SU-DHL-6 (cell line): Measurements from ENCODE around the gene FGF8.

Experiments
- H2AFZ ChIP-seq: fragments of 200-600 bp; sonication (generic); 2 replicates; pipeline ENCODE4 v1.6.1; 2014; ENCODE audit warnings: low read depth, mild to moderate bottlenecking, moderate library complexity, mixed read lengths, antibody characterized with exemption, low read length; ENCODE audit not compliant: severe bottlenecking
- H3F3A ChIP-seq: fragments of 200-600 bp; shearing (Covaris generic); 2 replicates; pipeline ENCODE4 v1.6.0; 2016; ENCODE audit warnings: antibody characterized with exemption, mild to moderate bottlenecking; ENCODE audit not compliant: insufficient read depth
- H3K27ac ChIP-seq: fragments of 200-600 bp; sonication (generic); 2 replicates; pipeline ENCODE4 v1.5.1; 2016; ENCODE audit warnings: low read depth, mild to moderate bottlenecking, low read length, moderate library complexity, mixed read lengths
- H3K27me3 ChIP-seq: fragments of 200-600 bp; sonication (generic), shearing (Covaris generic); 2 replicates; pipeline ENCODE4 v1.6.0; 2014; ENCODE audit warnings: mild to moderate bottlenecking, low read length
- H3K36me3 ChIP-seq: fragments of 200-600 bp; sonication (generic); 2 replicates; pipeline ENCODE4 v1.6.1; 2014; ENCODE audit warnings: mild to moderate bottlenecking, low read length, mixed read lengths
- H3K4me2 ChIP-seq: fragments of 300-600, 200-600 bp; shearing (Covaris generic), sonication (generic); 2 replicates; pipeline ENCODE4 v1.6.0; 2014; ENCODE audit warnings: low read length, low read depth, mild to moderate bottlenecking; ENCODE audit not compliant: poor library complexity, severe bottlenecking
- H3K4me3 ChIP-seq: fragments of 200-600 bp; sonication (generic); 2 replicates; pipeline ENCODE4 v1.5.1; 2014; ENCODE audit warnings: antibody characterized with exemption, low read length, mild to moderate bottlenecking, mixed read lengths; ENCODE audit not compliant: insufficient read depth, poor library complexity, severe bottlenecking
- H3K79me2 ChIP-seq: fragments of 200-600 bp; sonication (generic); 2 replicates; pipeline ENCODE4 v1.6.1; 2014; ENCODE audit warnings: mild to moderate bottlenecking, low read length, moderate library complexity; ENCODE audit not compliant: insufficient read depth
- H3K9ac ChIP-seq: fragments of 200-600 bp; sonication (generic); 2 replicates; pipeline ENCODE4 v1.7.0; 2014; ENCODE audit warnings: mild to moderate bottlenecking, low read length
- H3K9me2 ChIP-seq: fragments of 200-600 bp; sonication (generic); replicated peaks from 2 replicates; pipeline ENCODE4 v1.6.1; 2014; ENCODE audit warnings: low read length; ENCODE audit not compliant: insufficient read depth
- H3K9me3 ChIP-seq: fragments of 200-600 bp; sonication (generic); 2 replicates; pipeline ENCODE4 v1.6.1; 2014; ENCODE audit warnings: low read length, mixed read lengths; ENCODE audit not compliant: insufficient read depth
- H4K20me1 ChIP-seq: fragments of 200-600 bp; sonication (generic); 2 replicates; pipeline ENCODE4 v1.6.1; 2014; ENCODE audit warnings: low read depth, mild to moderate bottlenecking, antibody characterized with exemption, low read length, moderate library complexity, mixed read lengths
- CTCF ChIP-seq: fragments of 200-600 bp; sonication (generic); IDR thresholded peaks from one replicate; pipeline ENCODE4 v1.5.1; 2017; ENCODE audit warnings: antibody characterized with exemption, mild to moderate bottlenecking, low read length, moderate library complexity; ENCODE audit not compliant: insufficient read depth, poor library complexity, severe bottlenecking
- EZH2phosphoT487 ChIP-seq: fragments of 200-600 bp; sonication (generic), shearing (Covaris generic); conservative IDR thresholded peaks from 2 replicates; pipeline ENCODE4 v1.6.1; 2018; ENCODE audit warnings: mild to moderate bottlenecking, antibody characterized with exemption, low read length, moderate library complexity, mixed read lengths

Gene FGF8, protein sequence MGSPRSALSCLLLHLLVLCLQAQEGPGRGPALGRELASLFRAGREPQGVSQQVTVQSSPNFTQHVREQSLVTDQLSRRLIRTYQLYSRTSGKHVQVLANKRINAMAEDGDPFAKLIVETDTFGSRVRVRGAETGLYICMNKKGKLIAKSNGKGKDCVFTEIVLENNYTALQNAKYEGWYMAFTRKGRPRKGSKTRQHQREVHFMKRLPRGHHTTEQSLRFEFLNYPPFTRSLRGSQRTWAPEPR

DNA sequence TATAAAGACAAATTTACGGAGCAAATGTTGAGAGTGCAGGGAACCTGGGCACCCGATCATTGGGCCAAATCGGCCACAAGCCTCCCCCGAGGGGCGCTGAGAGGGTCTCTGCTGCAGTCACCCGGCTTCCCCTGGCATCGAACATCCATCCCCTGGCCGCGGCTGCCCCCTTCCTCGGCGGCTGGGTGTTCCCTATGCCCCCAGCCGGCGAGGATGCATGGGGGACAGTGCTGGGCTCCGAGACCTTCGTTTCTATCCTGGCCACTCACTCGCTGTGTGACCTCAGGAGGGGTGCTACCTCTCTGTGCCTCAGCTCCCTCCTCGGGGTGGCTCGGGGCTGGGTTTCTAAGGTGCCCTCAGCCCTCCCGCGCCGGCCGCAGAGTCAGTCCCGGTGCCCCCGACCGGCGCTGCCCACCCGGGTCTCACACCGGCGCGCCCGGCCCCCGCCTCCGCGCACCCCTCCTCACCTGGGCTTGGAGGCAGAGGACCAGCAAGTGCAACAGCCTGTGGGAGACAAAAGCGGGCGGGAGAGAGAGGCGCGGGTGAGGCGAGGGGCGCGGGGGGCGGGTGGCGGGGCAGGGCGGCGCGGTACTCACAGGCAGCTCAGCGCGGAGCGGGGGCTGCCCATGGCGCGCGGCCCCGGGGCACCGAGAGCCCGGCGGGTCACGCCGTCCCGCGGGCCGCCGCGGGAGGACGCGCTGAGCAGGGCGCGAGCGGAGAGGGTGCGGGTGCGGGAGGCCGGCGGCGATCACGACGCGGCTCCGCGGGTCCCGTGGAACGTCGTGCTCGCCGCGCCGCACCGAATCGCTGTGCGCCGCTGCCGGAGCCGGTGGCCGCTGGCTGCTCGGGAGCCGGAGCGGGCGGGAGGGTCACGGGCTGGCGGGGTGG lies at the start of gene FGF8:
Gene FGF8, minus strand, starts transcription at position 842 of the 888 bp plus-strand sequence. Its CDS starts 214 bp downstream, at position 628.
- Histone ChIP-seq H3K4me3 (no peak within 1 kb of the TSS), H3K27me3 (no peaks in the 10 kb centered on the region), H3F3A (no peaks in the 10 kb centered on the region), H3K36me3 (no peaks in the 10 kb centered on the region), H3K27ac (no peak within 1 kb of the TSS), H3K9me3 (no peaks in the 10 kb centered on the region), H3K9me2 (no peaks in the 10 kb centered on the region), H2AFZ (no peak within 1 kb of the TSS), H3K4me2 (no peak within 1 kb of the TSS), H4K20me1 (no peaks in the 10 kb centered on the region; the same call in 1 of the 2 replicates), H3K79me2 (no peaks in the 10 kb centered on the region), H3K9ac (no peak within 1 kb of the TSS)
- no peak for TF ChIP-seq CTCF
- no peak for TF ChIP-seq EZH2phosphoT487

DNA sequence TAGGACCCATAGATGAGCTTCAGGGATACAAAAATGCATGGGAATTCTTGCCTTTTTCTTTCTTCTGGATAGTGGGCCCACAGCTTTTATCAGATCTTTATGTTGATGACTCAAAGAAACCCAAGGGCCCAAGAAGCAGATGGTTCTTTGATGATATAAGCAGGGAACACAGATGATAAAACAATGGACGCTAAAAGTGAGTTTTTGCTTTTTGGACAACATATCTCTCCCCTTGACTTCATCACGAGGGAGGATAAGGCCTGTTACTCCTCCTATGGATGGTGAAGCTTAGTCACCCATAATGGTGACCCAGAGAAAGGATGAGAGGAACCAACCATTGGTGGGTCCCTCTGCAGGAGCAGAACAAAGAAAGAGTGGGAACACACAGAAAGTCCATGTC lies 48.8 kb upstream of the FGF8 start:
- TF ChIP-seq EZH2phosphoT487 (no peak), CTCF (no peak)
- no peaks in the 10 kb centered on the region for H3K79me2 ChIP-seq
- H3K27me3 ChIP-seq, result no peaks in the 10 kb centered on the region

GRCh38 chr10:101818872-101819633 lies 43.1 kb upstream of the FGF8 start:
- peak overlapping the region; percentile 73 for H3K4me2 ChIP-seq
- H3K4me3 ChIP-seq, result peak overlapping the region; percentile 52
- peaks cover 18% of the 10 kb centered on the region for H4K20me1 ChIP-seq
- H3K79me2 ChIP-seq, result peaks cover 41% of the 10 kb centered on the region
- no peaks in the 10 kb centered on the region for H3K9me3 ChIP-seq
- TF ChIP-seq EZH2phosphoT487, result no peak
- TF ChIP-seq CTCF, result no peak
- no peaks in the 10 kb centered on the region for H3K9me2 ChIP-seq
- H3K27me3 ChIP-seq, result no peaks in the 10 kb centered on the region
- H3K36me3 ChIP-seq, result no peaks in the 10 kb centered on the region
- peak overlapping the region; percentile 36; the same call in 1 of the 2 replicates for H3K27ac ChIP-seq
- H2AFZ ChIP-seq, result peak overlapping the region; percentile 88
- peak overlapping the region; percentile 93 for H3K9ac ChIP-seq
- peaks cover 17% of the 10 kb centered on the region for H3F3A ChIP-seq

More for the DNA sequence above, 48.8 kb upstream of the FGF8 start:
- H3K4me3 ChIP-seq, result no peak overlapping the region
- H2AFZ ChIP-seq, result no peak overlapping the region
- no peaks in the 10 kb centered on the region for H3K36me3 ChIP-seq
- no peaks in the 10 kb centered on the region for H3K9me3 ChIP-seq
- H3K4me2 ChIP-seq, result no peak overlapping the region
- no peak overlapping the region for H3K27ac ChIP-seq
- H3K9ac ChIP-seq, result no peak overlapping the region
- peaks cover under 1% of the 10 kb centered on the region; the same call in 1 of the 2 replicates for H3F3A ChIP-seq
- H3K9me2 ChIP-seq, result no peaks in the 10 kb centered on the region
- no peaks in the 10 kb centered on the region for H4K20me1 ChIP-seq
